Lung (tissue), 12 donors: ENCODE results near the gene CGN. TPM values are rescaled to one million over a fixed set of nuclear protein-coding genes. Genes with fewer than 3 reads are reported as not detected.

Experiments used
- ATAC-seq: fragments of 200-7000 bp; cut with Tn5 transposase; one replicate; pipeline ENCODE4 v1.9.1; 2020; ENCODE audit warnings: moderate number of reproducible peaks; ENCODE audit not compliant: insufficient read depth, low FRiP score
- DNase-seq, 3 donors: peaks; one replicate each; pipeline ENCODE4 v3.0.0-alpha.2; 2013 to 2017
- H3K27ac ChIP-seq, 2 donors: one replicate each; pipeline ENCODE4 v1.5.1; 2013; ENCODE audit warnings: mild to moderate bottlenecking in 2 of 2, moderate library complexity in 2 of 2, control low read depth in 1 of 2, inconsistent platforms in 1 of 2, low read depth in 1 of 2, low read length in 1 of 2
- H3K27me3 ChIP-seq, 3 donors: one replicate each; pipeline ENCODE4 v1.5.1; 2013; ENCODE audit warnings: low read length in 2 of 3; ENCODE audit not compliant: control insufficient read depth in 3 of 3, insufficient read depth in 3 of 3
- H3K36me3 ChIP-seq, 4 donors: one replicate each; pipeline ENCODE4 v1.5.1; 2013; ENCODE audit warnings: low read length in 4 of 4, mild to moderate bottlenecking in 1 of 4, moderate library complexity in 1 of 4; ENCODE audit not compliant: control insufficient read depth in 4 of 4, insufficient read depth in 4 of 4
- H3K4me1 ChIP-seq, 5 donors: one replicate each; pipeline ENCODE4 v1.5.1; 2013; ENCODE audit warnings: low read length in 5 of 5, mild to moderate bottlenecking in 2 of 5, moderate library complexity in 1 of 5; ENCODE audit not compliant: control insufficient read depth in 5 of 5, insufficient read depth in 5 of 5
- H3K4me3 ChIP-seq: one replicate; pipeline ENCODE4 v1.5.1; 2013; ENCODE audit warnings: mild to moderate bottlenecking, control low read depth, moderate library complexity
- H3K9ac ChIP-seq, 2 donors: one replicate each; pipeline ENCODE4 v1.5.1; 2013; ENCODE audit warnings: low read length in 2 of 2, control low read depth in 1 of 2; ENCODE audit not compliant: insufficient read depth in 1 of 2
- H3K9me3 ChIP-seq, 4 donors: one replicate each; pipeline ENCODE4 v1.5.1; 2013; ENCODE audit warnings: low read length in 3 of 4, mild to moderate bottlenecking in 1 of 4, moderate library complexity in 1 of 4; ENCODE audit not compliant: control insufficient read depth in 4 of 4, insufficient read depth in 3 of 4
- CTCF ChIP-seq: IDR thresholded peaks from 2 replicates; pipeline ENCODE4 v1.5.1; 2012; ENCODE audit warnings: mild to moderate bottlenecking; ENCODE audit errors: control extremely low read depth, extremely low read depth
- WGBS, 2 donors: extraction: QIAGEN DNeasy Blood & Tissue Kit; methylation state at CpG; one replicate each; pipeline ENCODE4 v1.1.7; 2013; 5-methylcytosine and 5-hydroxymethylcytosine counted together
- polyA plus RNA-seq, 2 donors: library from polyadenylated mRNA; stranded (reverse); fragments of 200-250 nt; gene quantifications; one replicate each; pipeline ENCODE4 v1.2.1, GENCODE V29; 2013
- total RNA-seq, 2 donors: library from RNA; depleted of rRNA in 1 of 2; stranded (reverse); fragments of >200 nt in 1 of 2; gene quantifications; one replicate each; pipeline ENCODE4 v1.2.1, GENCODE V29; 2014 to 2021
- donor health status: control.
- donor health status: control.
- donor health status: Bipolar disorder and iron deficiency.
- donor health status: healthy.
- donor health status: DM: yes; HTN: yes; CAD: no.

The CGN gene
- total and polyA plus RNA-seq, 4 donors = 23.4 to 74.9 (median 36.8) TPM

- ATAC-seq = peak; percentile 72
- Histone ChIP-seq H3K9ac (peak overlapping the region; percentile 43 to 81), H3K4me1 (peaks cover 0 to 3% (median 0%) of the 10 kb centered on the region in 5 donors), H3K4me3 (peak overlapping the region; percentile 18), H3K9me3 (no peaks in the 10 kb centered on the region), H3K36me3 (no peaks in the 10 kb centered on the region), H3K27me3 (no peaks in the 10 kb centered on the region), H3K27ac (peak overlapping the region; percentile 71 to 84)
- no peak for TF ChIP-seq CTCF
- WGBS, 2 donors = 5 to 6% methylated on average over 36 of the region's 36 CpGs
- peak; percentile 67 to 85 (median 82) for DNase-seq
These were observed 38.1 kb upstream of the CGN start for GRCh38 chr1:151472856-151473731.

GRCh38 chr1:151474745-151475144 lies 36.4 kb upstream of the CGN start:
- TF ChIP-seq CTCF = no peak
- ATAC-seq = no peak
- 90 to 91% methylated on average over 3 of the region's 3 CpGs for WGBS, 2 donors

GRCh38 chr1:151475175-151475574 lies 36.0 kb upstream of the CGN start:
- Histone ChIP-seq H3K27ac (no peak overlapping the region), H3K4me1 (peaks cover 0 to 3% (median 0%) of the 10 kb centered on the region in 5 donors), H3K4me3 (no peak overlapping the region), H3K9ac (no peak overlapping the region), H3K9me3 (no peaks in the 10 kb centered on the region), H3K27me3 (peaks cover 0 to 2% (median 0%) of the 10 kb centered on the region in 3 donors), H3K36me3 (no peaks in the 10 kb centered on the region)
- DNase-seq = no peak
- no peak for TF ChIP-seq CTCF
- 87 to 91% methylated on average over 1 of the region's 1 CpG for WGBS, 2 donors
- ATAC-seq = no peak

More at GRCh38 chr1:151474745-151475144, 36.4 kb upstream of the CGN start:
- Histone ChIP-seq H3K36me3 (no peaks in the 10 kb centered on the region), H3K4me3 (no peak overlapping the region), H3K9me3 (no peaks in the 10 kb centered on the region), H3K9ac (no peak overlapping the region), H3K27ac (no peak overlapping the region), H3K4me1 (peaks cover 0 to 3% (median 0%) of the 10 kb centered on the region in 5 donors), H3K27me3 (peaks cover 0 to 2% (median 0%) of the 10 kb centered on the region in 3 donors)
- DNase-seq = no peak
